NOMO-1 treated with DMSO at 0.1 percent for 48 hours (cell line): ENCODE data around the gene FAM98C.
A peak's percentile ranks its signal among the peaks of the same experiment; 100 is the strongest.
"Not testable (repeated sequence)": the region's sequence is repeated elsewhere in the genome, so short reads cannot be mapped to it uniquely, and the experiment has no call there.

ENCODE experiments used
- DNase-seq: peaks from one replicate; lab custom pipeline; 2025; ENCODE audit not compliant: unreplicated experiment; lab: John Stamatoyannopoulos, UW

FAM98C gene

GRCh38 chr19:38395381-38396114 is 7.3 kb upstream of the FAM98C start:
- DNase-seq: no peak

- no peak for DNase-seq
Observed at GRCh38 chr19:38399081-38399480, 3.8 kb upstream of the FAM98C start.

GRCh38 chr19:38399537-38399936 is 3.4 kb upstream of the FAM98C start:
- DNase-seq: no peak

DNA sequence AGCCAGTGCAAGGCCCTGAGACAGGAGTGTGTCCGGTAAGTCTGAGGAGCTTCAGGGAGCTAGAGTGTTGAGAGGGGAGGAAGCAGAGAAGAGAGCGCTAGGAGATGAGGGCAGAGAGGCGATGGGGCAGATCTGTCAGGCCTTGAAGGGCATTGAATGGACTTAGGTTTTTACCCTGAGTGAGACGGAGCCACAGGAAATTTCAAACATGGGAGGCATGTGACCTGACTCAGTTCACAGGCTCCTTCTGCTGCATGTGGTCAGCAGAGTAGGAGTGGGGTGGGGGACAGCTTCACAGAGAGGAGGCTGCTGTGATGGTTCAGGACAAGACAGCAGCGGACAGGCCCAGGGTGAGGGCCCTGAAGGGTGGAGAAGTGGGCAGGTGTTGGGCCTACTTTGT is 2.5 kb upstream of the FAM98C start:
- no peak for DNase-seq

DNA sequence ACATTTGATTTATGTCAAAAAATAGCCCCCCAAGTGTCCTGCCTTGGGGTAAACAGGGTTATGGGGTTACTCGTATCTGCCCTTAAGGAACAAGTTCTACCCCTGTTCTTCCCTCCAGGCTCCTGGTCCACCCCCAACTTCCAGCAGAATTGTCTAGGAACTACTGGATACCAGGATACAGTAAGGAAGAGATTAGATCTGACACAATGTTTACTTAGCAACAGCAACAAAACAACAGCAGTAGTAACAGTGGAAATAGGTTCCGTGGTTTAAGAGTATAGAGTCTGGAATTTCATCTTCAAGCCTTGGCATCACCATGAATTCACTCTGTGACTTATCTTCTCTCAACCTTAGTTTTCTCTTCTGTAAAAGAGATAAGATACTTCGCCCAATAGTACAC is 1.7 kb upstream of the FAM98C start:
- DNase-seq: no peak

GRCh38 chr19:38402623-38402966 is 298 bp upstream of the FAM98C start:
- DNase-seq: no peak

GRCh38 chr19:38404858-38405257 is 2.0 kb downstream of the FAM98C start:
- DNase-seq: no peak

DNA sequence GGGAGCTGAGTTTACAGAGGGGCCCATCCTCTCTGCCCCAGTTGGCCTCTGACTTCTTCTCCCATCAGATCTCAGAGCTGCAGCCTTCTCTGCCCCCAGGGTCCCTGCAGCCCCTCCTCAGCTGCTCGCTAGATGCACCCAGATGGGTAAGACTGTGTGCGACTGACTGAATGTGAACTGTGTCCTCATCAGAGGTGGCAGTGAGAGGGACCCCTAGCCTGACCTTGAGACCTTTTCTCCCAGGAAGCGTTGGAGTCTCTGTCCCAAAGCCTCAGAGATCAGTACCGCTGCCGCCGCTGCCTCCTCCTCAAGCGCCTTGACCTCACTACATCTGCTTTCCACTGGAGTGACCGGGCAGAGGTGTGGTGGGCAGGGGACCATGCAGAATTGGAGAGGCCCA is 2.4 kb downstream of the FAM98C start:
- no peak for DNase-seq

DNA sequence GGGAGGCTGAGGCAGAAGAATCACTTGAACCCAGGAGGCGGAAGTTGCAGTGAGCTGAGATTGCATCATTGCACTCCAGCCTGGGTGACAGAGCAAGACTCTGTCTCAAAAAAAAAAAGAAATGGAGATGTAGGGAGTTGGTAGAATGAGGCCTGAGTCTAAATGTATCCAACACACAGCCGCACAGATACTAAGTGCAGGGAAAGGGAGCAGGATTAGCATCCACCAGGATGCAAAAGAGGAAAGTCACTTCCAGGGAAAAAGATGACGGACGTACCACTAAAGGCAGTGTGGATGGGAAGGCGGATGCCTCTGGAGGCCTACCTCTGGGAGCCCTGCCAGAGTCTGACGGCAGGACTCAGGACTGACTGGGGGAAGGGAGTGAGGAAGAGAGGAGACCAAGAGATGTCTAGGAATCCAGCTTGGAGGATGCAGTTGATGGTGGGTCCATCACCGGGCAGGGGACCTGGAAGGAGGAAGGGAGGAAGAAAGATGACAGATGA is 6.8 kb downstream of the FAM98C start:
- no peak for DNase-seq

GRCh38 chr19:38410407-38410806 is 7.5 kb downstream of the FAM98C start:
- DNase-seq: not testable (repeated sequence)

DNA sequence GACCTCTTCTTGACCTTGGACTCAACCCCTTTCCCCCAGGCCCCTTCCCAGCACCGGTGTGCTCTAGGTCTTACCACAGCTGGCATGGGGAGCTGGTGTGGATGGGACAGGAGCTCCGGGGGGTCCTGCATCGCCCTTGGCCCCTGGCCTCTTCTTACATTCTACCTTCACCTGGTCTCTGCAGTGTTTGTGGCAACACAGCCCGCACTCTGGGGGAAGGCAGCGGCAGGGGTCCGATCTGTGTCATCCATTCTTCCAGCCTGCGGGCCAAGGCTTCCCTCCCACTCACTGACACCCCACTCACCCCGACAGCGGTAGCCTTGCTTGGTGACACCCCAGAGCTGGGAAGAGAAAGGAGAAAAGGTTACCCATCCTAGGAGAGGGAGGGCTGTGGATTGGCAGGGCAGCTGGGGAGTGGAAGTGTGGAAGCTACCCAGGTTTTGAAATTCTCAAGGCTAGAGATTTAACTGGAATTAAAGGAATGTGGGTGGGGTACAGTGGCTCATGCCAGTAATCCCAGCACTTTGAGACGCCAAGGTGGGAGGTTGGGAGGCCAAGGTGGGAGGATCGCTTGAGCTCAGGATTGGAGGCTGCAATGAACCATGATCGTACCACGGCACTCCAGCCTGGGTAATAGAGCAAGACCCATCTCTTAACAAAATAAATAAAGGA is 8.3 kb downstream of the FAM98C start:
- DNase-seq: no peak

GRCh38 chr19:38411898-38412297 is 9.0 kb downstream of the FAM98C start:
- DNase-seq: not testable (repeated sequence)

GRCh38 chr19:38412491-38412890 is 9.6 kb downstream of the FAM98C start:
- no peak for DNase-seq

GRCh38 chr19:38412961-38413360 is 10.1 kb downstream of the FAM98C start:
- no peak for DNase-seq

- DNase-seq: no peak
Observed at GRCh38 chr19:38413416-38413815, 10.5 kb downstream of the FAM98C start.

DNA sequence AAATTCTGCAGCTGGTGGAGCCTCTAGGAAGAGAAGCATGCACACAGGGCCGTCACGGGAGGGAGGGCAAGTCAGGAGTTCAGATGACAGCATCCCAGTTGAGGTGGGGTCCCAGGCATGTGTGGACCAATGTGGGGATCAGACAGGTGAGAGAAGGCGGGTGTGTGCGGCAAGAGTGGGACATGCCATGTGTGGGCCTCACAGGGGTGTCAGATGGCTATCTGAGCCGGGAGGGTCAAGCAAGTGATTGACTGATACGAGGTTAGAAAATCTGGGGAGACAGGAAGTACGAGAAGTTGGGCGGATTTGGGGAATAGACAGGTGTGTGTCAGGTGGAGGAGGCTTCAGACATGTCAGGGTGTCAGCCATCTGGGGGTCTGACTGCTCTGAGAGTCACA is 14.3 kb downstream of the FAM98C start:
- DNase-seq: no peak

DNA sequence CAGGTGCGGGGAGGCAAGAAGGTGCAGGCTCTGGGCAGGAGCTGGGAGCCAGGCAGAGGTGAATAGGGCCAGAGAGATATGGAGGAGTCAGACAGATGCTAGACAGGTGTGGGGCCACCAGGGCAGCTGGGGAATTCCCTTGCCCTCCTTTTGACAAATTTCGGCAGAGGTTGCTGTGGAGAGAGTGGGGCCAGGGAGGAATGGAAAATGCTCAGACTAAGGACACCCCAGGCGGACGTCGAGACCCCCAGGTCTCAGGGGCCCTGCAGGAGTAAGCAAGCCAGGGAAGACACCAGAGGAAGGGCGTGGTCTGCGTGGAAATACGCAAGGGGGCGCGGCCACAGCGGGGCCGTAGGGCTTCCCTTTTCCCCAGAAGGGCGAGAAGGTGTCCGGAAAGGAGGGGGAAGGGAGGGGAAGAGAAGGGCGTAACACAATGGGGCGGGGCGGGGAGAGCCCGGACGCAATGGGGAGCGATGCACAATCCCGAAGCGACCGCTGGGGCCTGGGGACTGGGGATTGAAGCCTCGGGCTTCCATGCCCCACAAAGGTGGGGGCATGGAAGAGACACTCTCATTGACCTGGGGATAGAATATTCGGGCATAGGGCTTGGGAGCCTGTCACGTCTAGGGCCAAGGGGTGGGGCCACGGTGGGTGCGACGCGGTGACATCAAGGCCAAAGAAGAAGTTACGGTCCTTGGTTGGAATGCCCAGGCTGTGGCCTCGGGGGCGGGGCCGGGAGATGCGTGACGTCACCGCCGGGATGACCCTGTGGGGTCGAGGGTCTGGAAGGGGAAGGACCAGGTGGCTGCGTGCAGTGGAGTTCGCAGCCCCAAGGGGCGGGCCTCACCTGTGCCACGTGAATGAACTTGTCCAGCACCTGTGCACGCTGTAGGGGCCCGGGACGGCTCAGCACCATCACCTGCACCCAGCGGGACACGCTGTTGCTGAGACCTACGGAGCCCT is 14.9 kb downstream of the FAM98C start:
- peak; percentile 87 for DNase-seq

DNA sequence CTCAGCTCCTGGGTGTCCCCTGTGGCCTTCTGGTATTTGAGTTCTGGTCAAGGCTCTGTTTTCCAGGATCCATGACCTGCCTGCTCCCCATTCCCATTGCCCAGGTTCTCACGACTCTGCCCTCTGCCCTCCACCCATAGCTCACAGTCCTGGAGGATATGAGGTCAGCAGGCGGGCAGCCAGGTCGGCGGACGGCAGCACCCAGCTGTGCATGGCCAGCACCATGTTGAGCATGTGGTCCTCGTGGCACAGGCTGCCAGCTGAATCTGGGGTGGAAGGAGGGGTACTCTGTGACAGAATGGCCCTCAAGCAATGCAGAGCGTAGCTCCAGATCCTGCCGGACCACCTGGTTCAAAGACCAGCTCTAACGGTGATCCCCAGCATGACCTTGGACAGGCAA is 18.0 kb downstream of the FAM98C start:
- no peak for DNase-seq

- DNase-seq: no peak
Observed at GRCh38 chr19:38421856-38422255, 19.0 kb downstream of the FAM98C start.

GRCh38 chr19:38422438-38422837 is 19.5 kb downstream of the FAM98C start:
- DNase-seq: no peak

DNA sequence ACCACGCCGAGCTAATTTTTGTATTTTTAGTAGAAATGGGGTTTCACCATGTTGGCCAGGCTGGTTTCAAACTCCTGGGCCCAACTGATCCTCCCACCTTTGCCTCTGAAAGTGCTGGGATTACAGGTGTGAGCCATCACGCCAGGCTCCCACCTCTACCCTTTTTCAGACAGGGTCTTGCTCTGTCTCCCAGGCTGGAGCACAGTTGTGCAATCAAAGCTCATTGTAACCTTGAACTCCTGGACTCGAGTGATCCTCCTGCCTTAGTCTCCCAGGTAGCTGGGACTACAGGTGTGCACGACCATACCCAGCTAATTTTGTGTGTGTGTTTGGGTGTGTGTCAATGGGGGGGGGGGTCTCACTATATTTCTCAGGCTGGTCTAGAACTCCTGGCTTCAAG is 21.4 kb downstream of the FAM98C start:
- DNase-seq: no peak
